Prostate gland (tissue), 2 donors: Measurements from ENCODE around the gene FAM20A.

Experiments
- POLR2A ChIP-seq: fragments of 450-650 bp; IDR thresholded peaks from one replicate; pipeline ENCODE4 v1.6.1; 2016; ENCODE audit warnings: antibody characterized with exemption, mild to moderate bottlenecking
- TF ChIP-seq, protein P1 (sequence below), 4 experiments: fragments of 200-600 bp in 2 of 4; fragments of 450-650 bp in 2 of 4; sonication (generic) in 2 of 4; IDR thresholded peaks; 1 replicate in 3 of 4; 2 replicates in 1 of 4; pipeline ENCODE4 v1.5.1; 2016 to 2019; ENCODE audit warnings: antibody characterized with exemption in 4 of 4, mild to moderate bottlenecking in 2 of 4, moderate library complexity in 2 of 4

DNA sequence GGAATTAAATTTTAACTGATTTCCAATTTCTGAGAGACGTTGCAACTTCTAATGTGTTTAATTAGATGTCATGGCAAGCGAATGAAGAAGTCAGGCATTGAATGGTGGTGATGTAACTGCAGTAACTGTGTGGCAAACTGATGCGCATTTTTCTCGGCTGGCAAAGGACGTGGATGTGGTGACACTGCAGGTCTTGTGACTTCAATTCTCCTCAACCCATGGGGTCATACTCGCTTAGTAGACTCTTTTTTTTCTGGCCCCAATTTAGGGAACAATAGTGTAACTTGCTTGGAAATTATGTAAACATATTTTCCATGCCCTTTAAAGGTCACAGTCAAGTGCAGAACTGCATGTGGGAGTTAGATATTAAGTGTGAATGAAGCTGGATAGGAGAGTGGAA lies 1.9 kb upstream of the FAM20A start:
- TF ChIP-seq, protein P1, sequence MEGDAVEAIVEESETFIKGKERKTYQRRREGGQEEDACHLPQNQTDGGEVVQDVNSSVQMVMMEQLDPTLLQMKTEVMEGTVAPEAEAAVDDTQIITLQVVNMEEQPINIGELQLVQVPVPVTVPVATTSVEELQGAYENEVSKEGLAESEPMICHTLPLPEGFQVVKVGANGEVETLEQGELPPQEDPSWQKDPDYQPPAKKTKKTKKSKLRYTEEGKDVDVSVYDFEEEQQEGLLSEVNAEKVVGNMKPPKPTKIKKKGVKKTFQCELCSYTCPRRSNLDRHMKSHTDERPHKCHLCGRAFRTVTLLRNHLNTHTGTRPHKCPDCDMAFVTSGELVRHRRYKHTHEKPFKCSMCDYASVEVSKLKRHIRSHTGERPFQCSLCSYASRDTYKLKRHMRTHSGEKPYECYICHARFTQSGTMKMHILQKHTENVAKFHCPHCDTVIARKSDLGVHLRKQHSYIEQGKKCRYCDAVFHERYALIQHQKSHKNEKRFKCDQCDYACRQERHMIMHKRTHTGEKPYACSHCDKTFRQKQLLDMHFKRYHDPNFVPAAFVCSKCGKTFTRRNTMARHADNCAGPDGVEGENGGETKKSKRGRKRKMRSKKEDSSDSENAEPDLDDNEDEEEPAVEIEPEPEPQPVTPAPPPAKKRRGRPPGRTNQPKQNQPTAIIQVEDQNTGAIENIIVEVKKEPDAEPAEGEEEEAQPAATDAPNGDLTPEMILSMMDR (IDR thresholded peaks at IDR 0.05): no peak
- no peak for TF ChIP-seq POLR2A
